Rectal smooth muscle tissue (tissue), 1 donor: ENCODE measurements around the gene ISG15.
"Not testable (repeated sequence)": the region's sequence is repeated elsewhere in the genome, so short reads cannot be mapped to it uniquely, and the experiment has no call there.

ENCODE experiments used
- H3K27ac ChIP-seq: one replicate; pipeline ENCODE4 v1.7.0; 2013; ENCODE audit warnings: low read depth, low read length, inconsistent platforms
- H3K27me3 ChIP-seq: one replicate; pipeline ENCODE4 v1.7.0; 2013; ENCODE audit warnings: low read length; ENCODE audit not compliant: control insufficient read depth, insufficient read depth
- H3K36me3 ChIP-seq: one replicate; pipeline ENCODE4 v1.7.0; 2013; ENCODE audit warnings: low read length; ENCODE audit not compliant: control insufficient read depth, insufficient read depth
- H3K4me1 ChIP-seq: one replicate; pipeline ENCODE4 v1.7.0; 2013; ENCODE audit warnings: low read length; ENCODE audit not compliant: control insufficient read depth, insufficient read depth
- H3K4me3 ChIP-seq: one replicate; pipeline ENCODE4 v1.7.0; 2013; ENCODE audit warnings: low read length
- H3K9ac ChIP-seq: one replicate; pipeline ENCODE4 v1.7.0; 2013; ENCODE audit warnings: low read length

The ISG15 gene

DNA sequence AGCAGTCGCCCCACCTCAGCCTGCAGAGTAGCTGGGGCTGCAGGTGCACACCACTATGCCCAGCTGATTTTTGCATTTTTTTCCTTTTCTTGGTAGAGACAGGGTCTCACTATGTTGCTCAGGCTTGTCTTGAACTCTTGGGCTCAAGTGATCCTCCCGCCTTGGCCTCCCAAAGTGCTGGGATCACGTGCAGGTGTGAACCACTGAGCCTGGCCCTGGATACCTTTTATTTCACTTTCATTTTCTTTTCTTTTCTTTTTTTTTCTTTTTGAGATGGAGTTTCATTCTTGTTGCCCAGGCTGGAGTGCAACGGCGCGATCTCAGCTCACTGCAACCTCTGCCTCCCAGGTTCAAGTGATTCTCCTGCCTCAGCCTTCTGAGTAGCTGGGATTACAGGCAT is 22.0 kb upstream of the ISG15 start:
- H3K4me1 ChIP-seq, H3K27me3 ChIP-seq, H3K27ac ChIP-seq, H3K9ac ChIP-seq, H3K36me3 ChIP-seq, H3K4me3 ChIP-seq: not testable (repeated sequence)

DNA sequence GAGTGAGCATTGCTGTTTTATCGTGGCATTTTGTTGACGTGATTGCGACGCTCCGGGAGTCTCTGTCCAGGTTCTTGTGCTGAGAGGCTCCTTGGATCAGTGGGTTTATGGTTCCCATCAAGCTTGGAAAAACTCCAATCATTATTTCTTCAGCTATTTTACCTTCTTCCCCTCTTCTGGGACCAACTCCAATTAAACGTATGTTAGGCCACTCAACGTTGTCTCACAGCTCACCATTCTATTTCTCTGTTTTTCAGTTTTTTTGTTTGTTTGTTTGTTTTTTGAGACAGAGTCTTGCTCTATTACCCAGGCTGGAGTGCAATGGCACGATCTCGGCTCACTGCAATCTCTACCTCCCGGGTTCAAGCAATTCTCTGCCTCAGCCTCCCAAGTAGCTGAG is 21.4 kb upstream of the ISG15 start:
- Histone ChIP-seq H3K4me3 (no peak overlapping the region), H3K27me3 (no peaks in the 10 kb centered on the region), H3K36me3 (no peaks in the 10 kb centered on the region), H3K4me1 (no peaks in the 10 kb centered on the region), H3K27ac (no peak overlapping the region), H3K9ac (no peak overlapping the region)

DNA sequence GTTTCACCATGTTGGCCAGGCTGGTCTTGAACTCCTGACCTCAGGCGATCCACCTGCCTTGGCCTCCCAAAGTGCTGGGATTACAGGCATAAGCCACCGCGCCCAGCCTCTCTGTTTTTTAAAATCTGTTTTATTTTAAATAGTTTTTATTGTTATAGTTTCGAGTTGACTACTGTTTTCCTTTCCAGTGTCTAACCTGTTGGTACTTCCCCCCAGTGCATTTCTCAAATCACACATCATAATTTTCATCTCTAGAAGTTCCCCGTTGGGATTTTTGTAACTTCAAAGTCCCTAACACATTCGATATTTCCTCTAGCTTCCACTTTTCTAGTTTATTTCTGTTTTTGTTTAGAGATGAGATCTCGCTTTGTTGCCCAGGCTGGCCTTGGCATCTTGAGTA is 20.9 kb upstream of the ISG15 start:
- H3K27ac ChIP-seq = no peak overlapping the region

GRCh38 chr1:993379-993995 is 19.8 kb upstream of the ISG15 start:
- Histone ChIP-seq H3K9ac (no peak overlapping the region), H3K27me3 (no peaks in the 10 kb centered on the region)

More for the DNA sequence above, 20.9 kb upstream of the ISG15 start:
- no peak overlapping the region for H3K9ac ChIP-seq
- H3K27me3 ChIP-seq = no peaks in the 10 kb centered on the region
- H3K36me3 ChIP-seq = no peaks in the 10 kb centered on the region
- no peaks in the 10 kb centered on the region for H3K4me1 ChIP-seq
- H3K4me3 ChIP-seq = no peak overlapping the region

DNA sequence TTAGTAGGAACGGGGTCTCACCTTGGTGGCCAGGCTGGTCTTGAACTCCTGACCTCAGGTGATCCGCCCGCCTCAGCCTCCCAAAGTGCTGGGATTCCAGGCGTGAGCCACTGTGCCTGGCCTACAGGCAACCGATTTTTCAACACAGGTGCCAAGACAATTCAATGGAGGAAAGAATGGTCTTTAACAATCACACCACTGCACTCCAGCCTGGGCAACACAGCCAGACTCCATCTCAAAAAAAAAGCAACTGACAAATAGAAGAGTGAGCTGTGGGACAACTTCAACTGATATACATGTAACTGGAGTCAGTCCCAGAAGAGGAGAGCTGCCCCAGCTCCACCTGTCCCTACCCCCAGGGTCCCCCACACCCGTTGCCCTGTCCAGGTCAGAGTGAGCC is 18.8 kb upstream of the ISG15 start:
- not testable (repeated sequence) for H3K27me3 ChIP-seq, H3K36me3 ChIP-seq, H3K4me1 ChIP-seq, H3K9ac ChIP-seq, H3K27ac ChIP-seq, H3K4me3 ChIP-seq

More at GRCh38 chr1:993379-993995, 19.8 kb upstream of the ISG15 start:
- no peak overlapping the region for H3K27ac ChIP-seq
- H3K4me1 ChIP-seq = no peaks in the 10 kb centered on the region
- no peak overlapping the region for H3K4me3 ChIP-seq
- no peaks in the 10 kb centered on the region for H3K36me3 ChIP-seq

DNA sequence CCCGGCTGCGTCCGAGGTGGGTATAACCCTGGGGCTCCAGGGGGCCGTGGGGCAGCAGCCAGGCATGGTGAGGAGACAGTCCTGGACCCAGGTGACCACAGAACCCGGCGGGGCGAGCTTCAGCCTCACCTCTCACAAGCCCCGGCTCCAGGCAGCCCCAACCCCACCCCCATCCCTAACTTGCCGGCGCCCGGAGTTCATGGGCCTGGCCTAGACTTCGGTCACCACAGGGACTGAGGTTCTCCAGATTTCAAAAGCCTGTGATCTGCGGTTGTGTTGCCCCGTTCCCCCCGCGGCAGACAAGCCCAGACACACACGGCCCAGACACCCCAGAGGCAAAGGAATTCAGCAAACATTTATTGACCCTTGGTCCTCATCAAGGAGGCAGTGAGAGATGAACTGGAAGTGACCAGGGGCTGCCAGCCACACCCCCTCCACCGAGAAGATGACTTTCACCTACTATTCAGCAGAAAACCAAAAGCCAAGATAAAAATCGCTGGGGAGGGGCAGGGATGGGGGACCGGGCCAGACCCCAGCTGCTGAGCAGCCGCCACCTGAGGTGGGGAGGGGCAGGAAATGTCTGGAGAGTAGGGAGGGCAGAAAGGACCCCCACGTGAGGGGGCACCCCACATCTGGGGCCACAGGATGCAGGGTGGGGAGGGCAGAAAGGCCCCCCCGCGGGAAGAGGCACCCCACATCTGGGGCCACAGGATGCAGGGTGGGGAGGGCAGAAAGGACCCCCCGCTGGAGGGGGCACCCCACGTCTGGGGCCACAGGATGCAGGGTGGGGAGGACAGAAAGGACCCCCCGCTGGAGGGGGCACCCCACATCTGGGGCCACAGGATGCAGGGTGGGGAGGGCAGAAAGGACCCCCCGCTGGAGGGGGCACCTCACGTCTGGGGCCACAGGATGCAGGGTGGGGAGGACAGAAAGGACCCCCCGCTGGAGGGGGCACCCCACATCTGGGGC is 17.3 kb upstream of the ISG15 start:
- no peak overlapping the region for H3K9ac ChIP-seq
- H3K4me3 ChIP-seq = no peak overlapping the region
- no peak overlapping the region for H3K27ac ChIP-seq
- H3K27me3 ChIP-seq = no peaks in the 10 kb centered on the region
- H3K4me1 ChIP-seq = no peaks in the 10 kb centered on the region
- H3K36me3 ChIP-seq = no peaks in the 10 kb centered on the region

GRCh38 chr1:996851-997712 is 16.2 kb upstream of the ISG15 start:
- no peak overlapping the region for H3K4me3 ChIP-seq
- H3K36me3 ChIP-seq = no peaks in the 10 kb centered on the region
- H3K9ac ChIP-seq = no peak overlapping the region
- H3K27me3 ChIP-seq = no peaks in the 10 kb centered on the region
- H3K4me1 ChIP-seq = no peaks in the 10 kb centered on the region
- H3K27ac ChIP-seq = no peak overlapping the region

- Histone ChIP-seq H3K4me3 (no peak overlapping the region), H3K36me3 (no peaks in the 10 kb centered on the region), H3K27me3 (no peaks in the 10 kb centered on the region), H3K27ac (no peak overlapping the region), H3K9ac (no peak overlapping the region), H3K4me1 (no peaks in the 10 kb centered on the region)
Measured at GRCh38 chr1:997713-997992, 15.6 kb upstream of the ISG15 start.

DNA sequence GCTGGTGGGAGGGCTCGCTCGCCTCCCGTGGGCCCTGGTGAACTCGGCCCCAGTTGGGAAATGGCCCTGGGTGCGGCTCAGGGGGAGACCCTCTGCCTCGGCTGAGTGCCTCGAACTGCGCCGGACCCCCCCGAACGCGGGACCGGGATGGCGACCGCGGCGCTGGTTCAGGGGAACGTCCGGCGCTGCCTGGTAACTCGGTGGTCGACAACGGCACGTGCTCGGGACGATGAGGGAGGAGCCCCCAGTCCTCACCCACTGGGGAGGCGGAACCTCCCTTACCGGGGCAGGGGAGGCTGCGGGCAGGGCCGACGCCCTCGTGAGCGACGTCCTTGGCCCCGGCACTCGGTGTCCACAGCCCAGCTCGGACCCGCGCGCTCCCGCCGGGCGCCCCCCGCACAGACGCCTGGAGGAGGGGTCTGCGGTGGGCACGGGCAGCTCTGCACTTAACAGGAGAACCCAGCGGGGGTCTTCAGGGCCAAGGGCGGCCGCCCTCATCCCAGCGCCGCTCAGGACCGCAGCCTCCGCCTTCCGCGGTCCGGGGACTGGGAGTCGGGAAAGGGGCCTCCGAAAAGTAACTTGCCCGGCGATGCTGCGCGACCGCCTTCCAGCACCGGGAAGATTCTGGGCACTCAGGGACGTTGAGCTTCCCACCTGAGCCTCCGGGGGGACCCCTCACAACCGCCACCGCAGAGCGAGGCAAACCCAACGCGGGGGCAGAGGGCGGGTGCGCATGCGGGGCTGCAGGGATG is 15.1 kb upstream of the ISG15 start:
- no peak overlapping the region for H3K9ac ChIP-seq
- H3K4me1 ChIP-seq = no peaks in the 10 kb centered on the region
- no peaks in the 10 kb centered on the region for H3K36me3 ChIP-seq
- H3K4me3 ChIP-seq = peak overlapping the region; percentile 8
- H3K27me3 ChIP-seq = no peaks in the 10 kb centered on the region
- H3K27ac ChIP-seq = no peak overlapping the region

DNA sequence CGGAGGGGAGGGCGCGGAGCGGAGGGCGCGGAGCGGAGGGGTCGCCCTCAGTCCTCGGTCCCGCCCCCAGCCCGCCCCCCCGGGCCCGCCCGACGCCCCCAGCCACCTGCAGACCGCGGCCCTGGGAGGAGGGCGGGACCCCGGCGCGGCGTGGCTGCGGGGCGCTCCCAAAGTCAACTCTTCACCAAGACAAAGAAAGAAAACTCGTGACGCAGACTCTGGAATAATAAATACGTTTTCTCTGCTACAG is 14.6 kb upstream of the ISG15 start:
- Histone ChIP-seq H3K4me1 (no peaks in the 10 kb centered on the region), H3K4me3 (peak overlapping the region; percentile 70), H3K36me3 (no peaks in the 10 kb centered on the region), H3K27ac (no peak overlapping the region), H3K27me3 (no peaks in the 10 kb centered on the region), H3K9ac (peak overlapping the region; percentile 30)

DNA sequence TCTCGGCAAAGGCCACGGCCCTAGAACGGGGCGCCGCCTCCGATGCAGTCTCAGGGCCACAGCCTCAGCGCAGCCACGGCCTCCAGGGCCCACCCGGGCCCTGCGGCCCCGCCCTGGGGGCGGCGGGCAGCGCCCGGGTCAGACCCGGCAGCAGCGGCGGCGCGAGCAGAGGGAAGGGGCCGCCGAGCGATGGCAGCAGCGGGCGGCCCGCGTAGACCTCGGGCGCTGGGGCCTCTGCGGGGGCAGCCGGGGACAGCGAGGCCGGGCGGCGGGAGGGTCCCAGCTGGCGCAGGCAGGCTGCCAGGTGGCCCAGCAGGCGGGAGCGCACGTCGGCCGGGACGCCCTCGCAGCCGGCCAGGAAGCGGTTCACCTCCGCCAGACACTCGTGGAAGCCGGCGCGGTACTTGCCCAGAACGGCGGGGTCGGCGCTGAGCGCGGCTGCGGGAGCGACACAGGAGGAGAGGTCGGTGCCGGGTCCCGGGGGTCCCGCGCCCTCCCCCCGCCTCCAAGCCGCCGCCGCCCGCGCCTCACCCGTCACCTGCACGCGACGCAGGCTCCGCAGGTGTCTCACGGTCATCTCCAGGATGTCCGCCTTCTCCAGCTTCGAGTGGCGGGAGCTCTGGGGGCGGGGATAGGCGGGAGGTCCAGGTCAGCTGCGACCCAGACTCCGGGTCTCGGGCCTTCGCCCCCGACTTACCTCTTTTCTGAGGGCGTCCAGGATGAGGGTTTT is 14.1 kb upstream of the ISG15 start:
- Histone ChIP-seq H3K4me1 (no peaks in the 10 kb centered on the region), H3K9ac (peak overlapping the region; percentile 30), H3K27ac (peak overlapping the region; percentile 70), H3K27me3 (peaks cover 1% of the 10 kb centered on the region), H3K36me3 (no peaks in the 10 kb centered on the region), H3K4me3 (peak overlapping the region; percentile 70)
